ENCODE results near the gene ARPP19.

The ARPP19 gene

GRCh38 chr15:52511084-52511483 is 57.7 kb downstream of the ARPP19 start (continued):
- no peak for TF ChIP-seq BACH2 (CRISPR knock-in tag; IDR thresholded peaks at IDR 0.05; ENCODE audit: borderline replicate concordance)
- no peak for TF ChIP-seq SNAI2 (CRISPR knock-in tag; IDR thresholded peaks at IDR 0.05)
- no peak for TF ChIP-seq ESRRG (CRISPR knock-in tag; IDR thresholded peaks at IDR 0.05)
- no peak for TF ChIP-seq RARB (CRISPR knock-in tag; IDR thresholded peaks at IDR 0.05)
- TF ChIP-seq ZNF565 (CRISPR knock-in tag; conservative IDR thresholded peaks at IDR 0.05; ENCODE audit: low read depth): no peak

GRCh38 chr15:52509500-52510245 is 59.2 kb downstream of the ARPP19 start:
- no peak for TF ChIP-seq ZNF70 (CRISPR knock-in tag; IDR thresholded peaks at IDR 0.05)
- TF ChIP-seq, protein P1, sequence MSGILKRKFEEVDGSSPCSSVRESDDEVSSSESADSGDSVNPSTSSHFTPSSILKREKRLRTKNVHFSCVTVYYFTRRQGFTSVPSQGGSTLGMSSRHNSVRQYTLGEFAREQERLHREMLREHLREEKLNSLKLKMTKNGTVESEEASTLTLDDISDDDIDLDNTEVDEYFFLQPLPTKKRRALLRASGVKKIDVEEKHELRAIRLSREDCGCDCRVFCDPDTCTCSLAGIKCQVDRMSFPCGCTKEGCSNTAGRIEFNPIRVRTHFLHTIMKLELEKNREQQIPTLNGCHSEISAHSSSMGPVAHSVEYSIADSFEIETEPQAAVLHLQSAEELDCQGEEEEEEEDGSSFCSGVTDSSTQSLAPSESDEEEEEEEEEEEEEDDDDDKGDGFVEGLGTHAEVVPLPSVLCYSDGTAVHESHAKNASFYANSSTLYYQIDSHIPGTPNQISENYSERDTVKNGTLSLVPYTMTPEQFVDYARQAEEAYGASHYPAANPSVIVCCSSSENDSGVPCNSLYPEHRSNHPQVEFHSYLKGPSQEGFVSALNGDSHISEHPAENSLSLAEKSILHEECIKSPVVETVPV (CRISPR knock-in tag; IDR thresholded peaks at IDR 0.05): no peak
- TF ChIP-seq ISL1 (CRISPR knock-in tag; IDR thresholded peaks at IDR 0.05): no peak
- TF ChIP-seq CSDC2 (CRISPR knock-in tag; IDR thresholded peaks at IDR 0.05): no peak
- TF ChIP-seq TCF4 (CRISPR knock-in tag; IDR thresholded peaks at IDR 0.05; ENCODE audit: borderline replicate concordance): no peak
- no peak for TF ChIP-seq GLIS3 (CRISPR knock-in tag; IDR thresholded peaks at IDR 0.05)
- TF ChIP-seq ZFP3 (CRISPR knock-in tag; IDR thresholded peaks at IDR 0.05): no peak
- TF ChIP-seq ESRRG (CRISPR knock-in tag; IDR thresholded peaks at IDR 0.05): no peak
- TF ChIP-seq TSHZ2 (CRISPR knock-in tag; IDR thresholded peaks at IDR 0.05): no peak
- no peak for TF ChIP-seq ZFP30 (CRISPR knock-in tag; IDR thresholded peaks at IDR 0.05)
- no peak for TF ChIP-seq ZC3H10 (CRISPR knock-in tag; IDR thresholded peaks at IDR 0.05)
- no peak for TF ChIP-seq TOX (CRISPR knock-in tag; IDR thresholded peaks at IDR 0.05; ENCODE audit: borderline replicate concordance)
- no peak for TF ChIP-seq RARB (CRISPR knock-in tag; IDR thresholded peaks at IDR 0.05)
- TF ChIP-seq ARNTL (CRISPR knock-in tag; IDR thresholded peaks at IDR 0.05; ENCODE audit: borderline replicate concordance, low read depth): no peak
- ATAC-seq: no peak

GRCh38 chr15:52506549-52506948 is 62.3 kb downstream of the ARPP19 start:
- no peak for ATAC-seq
- no peak for TF ChIP-seq ZNF565 (CRISPR knock-in tag; conservative IDR thresholded peaks at IDR 0.05; ENCODE audit: low read depth)
- TF ChIP-seq CSDC2 (CRISPR knock-in tag; IDR thresholded peaks at IDR 0.05): no peak
- TF ChIP-seq PPARA (CRISPR knock-in tag; IDR thresholded peaks at IDR 0.05; ENCODE audit: borderline replicate concordance): no peak
- TF ChIP-seq ZFP3 (CRISPR knock-in tag; IDR thresholded peaks at IDR 0.05): no peak
- TF ChIP-seq, protein P1 (CRISPR knock-in tag; IDR thresholded peaks at IDR 0.05): no peak
- TF ChIP-seq SNAI2 (CRISPR knock-in tag; IDR thresholded peaks at IDR 0.05): no peak
- no peak for TF ChIP-seq ZNF8 (CRISPR knock-in tag; IDR thresholded peaks at IDR 0.05)
- no peak for TF ChIP-seq ESRRG (CRISPR knock-in tag; IDR thresholded peaks at IDR 0.05)
- no peak for TF ChIP-seq BACH2 (CRISPR knock-in tag; IDR thresholded peaks at IDR 0.05; ENCODE audit: borderline replicate concordance)
- TF ChIP-seq ZNF70 (CRISPR knock-in tag; IDR thresholded peaks at IDR 0.05): no peak
- TF ChIP-seq TOX (CRISPR knock-in tag; IDR thresholded peaks at IDR 0.05; ENCODE audit: borderline replicate concordance): no peak
- TF ChIP-seq TSHZ2 (CRISPR knock-in tag; IDR thresholded peaks at IDR 0.05): no peak
- TF ChIP-seq, protein P2, sequence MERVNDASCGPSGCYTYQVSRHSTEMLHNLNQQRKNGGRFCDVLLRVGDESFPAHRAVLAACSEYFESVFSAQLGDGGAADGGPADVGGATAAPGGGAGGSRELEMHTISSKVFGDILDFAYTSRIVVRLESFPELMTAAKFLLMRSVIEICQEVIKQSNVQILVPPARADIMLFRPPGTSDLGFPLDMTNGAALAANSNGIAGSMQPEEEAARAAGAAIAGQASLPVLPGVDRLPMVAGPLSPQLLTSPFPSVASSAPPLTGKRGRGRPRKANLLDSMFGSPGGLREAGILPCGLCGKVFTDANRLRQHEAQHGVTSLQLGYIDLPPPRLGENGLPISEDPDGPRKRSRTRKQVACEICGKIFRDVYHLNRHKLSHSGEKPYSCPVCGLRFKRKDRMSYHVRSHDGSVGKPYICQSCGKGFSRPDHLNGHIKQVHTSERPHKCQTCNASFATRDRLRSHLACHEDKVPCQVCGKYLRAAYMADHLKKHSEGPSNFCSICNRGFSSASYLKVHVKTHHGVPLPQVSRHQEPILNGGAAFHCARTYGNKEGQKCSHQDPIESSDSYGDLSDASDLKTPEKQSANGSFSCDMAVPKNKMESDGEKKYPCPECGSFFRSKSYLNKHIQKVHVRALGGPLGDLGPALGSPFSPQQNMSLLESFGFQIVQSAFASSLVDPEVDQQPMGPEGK (CRISPR knock-in tag; IDR thresholded peaks at IDR 0.05; ENCODE audit: borderline replicate concordance): no peak
- TF ChIP-seq GLIS3 (CRISPR knock-in tag; IDR thresholded peaks at IDR 0.05): no peak
- TF ChIP-seq POU6F1 (CRISPR knock-in tag; IDR thresholded peaks at IDR 0.05; ENCODE audit: borderline replicate concordance, low read depth): no peak
